K562 (cell line): ENCODE data around the gene RASIP1. TPM values are rescaled to one million over a fixed set of nuclear protein-coding genes. Genes with fewer than 3 reads are reported as not detected.

Experiments
- FOSL1 ChIP-seq: fragments of 200-800 bp; sonication (Bioruptor generic); conservative IDR thresholded peaks from 2 replicates; pipeline ENCODE4 v1.6.1; 2016; ENCODE audit warnings: missing genetic modification characterization, missing compliant biosample characterization
- GABPA ChIP-seq: fragments of 200-800 bp; sonication (Bioruptor generic); conservative IDR thresholded peaks from 2 replicates; pipeline ENCODE4 v1.6.1; 2016; ENCODE audit warnings: low read depth, missing genetic modification characterization, missing compliant biosample characterization
- GABPB2 ChIP-seq: fragments of 250-450 bp; sonication (Bioruptor Pico); conservative IDR thresholded peaks from 2 replicates; pipeline ENCODE4 v1.5.1; 2021; ENCODE audit warnings: mild to moderate bottlenecking
- GTF3C2 ChIP-seq: IDR thresholded peaks from 3 replicates; pipeline ENCODE4 v1.6.1; 2011; ENCODE audit warnings: borderline replicate concordance, mild to moderate bottlenecking, moderate library complexity; ENCODE audit not compliant: insufficient read length; ENCODE audit errors: extremely low read depth
- KAT8 ChIP-seq: fragments of 450-650 bp; IDR thresholded peaks from 2 replicates; pipeline ENCODE4 v1.6.1; 2016; ENCODE audit warnings: low read depth, mild to moderate bottlenecking
- L3MBTL2 ChIP-seq: fragments of 450-650 bp; IDR thresholded peaks from 2 replicates; pipeline ENCODE4 v1.6.1; 2016; ENCODE audit warnings: mild to moderate bottlenecking, moderate library complexity
- MAFK ChIP-seq: IDR thresholded peaks from 2 replicates; pipeline ENCODE4 v1.6.1; 2011; ENCODE audit warnings: low read length, improper control_type of control experiment
- MCM5 ChIP-seq: fragments of 450-650 bp; IDR thresholded peaks from 2 replicates; pipeline ENCODE4 v1.6.1; 2016; ENCODE audit warnings: low read depth
- MYC ChIP-seq, 2 experiments: fragments of 250-450 bp in 1 of 2; sonication (Bioruptor Pico) in 1 of 2; IDR thresholded peaks; 2 replicates each; pipeline versions ENCODE4 v1.5.1 to v1.6.1; 2012 to 2021; ENCODE audit warnings: low read depth in 2 of 2, borderline replicate concordance in 1 of 2, improper control_type of control experiment in 1 of 2, low read length in 1 of 2, mild to moderate bottlenecking in 1 of 2, moderate library complexity in 1 of 2
- NCOR1 ChIP-seq: fragments of 450-650 bp; IDR thresholded peaks from 2 replicates; pipeline ENCODE4 v1.6.1; 2016; ENCODE audit warnings: mild to moderate bottlenecking, moderate library complexity
- POLR2H ChIP-seq: IDR thresholded peaks from 2 replicates; pipeline ENCODE4 v1.6.1; 2016; ENCODE audit warnings: missing genetic modification characterization, low read depth, mild to moderate bottlenecking, control low read depth, missing compliant biosample characterization, moderate library complexity
- RNF2 ChIP-seq: sonication (generic); IDR thresholded peaks from 2 replicates; pipeline ENCODE4 v1.6.1; 2016
- SLC30A9 ChIP-seq: fragments of 250-450 bp; sonication (Bioruptor Pico); IDR thresholded peaks from 2 replicates; pipeline ENCODE4 v1.8.0; 2022; ENCODE audit warnings: mild to moderate bottlenecking, moderate library complexity
- SRSF1 ChIP-seq: fragments of 200-400 bp; formaldehyde crosslinking; IDR thresholded peaks from 2 replicates; pipeline ENCODE4 v1.6.1; 2017; ENCODE audit warnings: mild to moderate bottlenecking, low read depth, low read length, moderate library complexity
- TRIM25 ChIP-seq: fragments of 450-650 bp; IDR thresholded peaks from 2 replicates; pipeline ENCODE4 v1.7.0; 2016; ENCODE audit warnings: borderline replicate concordance
- ZNF316 ChIP-seq: fragments of 450-650 bp; IDR thresholded peaks from 2 replicates; pipeline ENCODE4 v1.6.1; 2016
- ZNF347 ChIP-seq: fragments of 450-650 bp; formaldehyde crosslinking; IDR thresholded peaks from 2 replicates; pipeline ENCODE4 v1.4.0; 2020; ENCODE audit warnings: low read depth, mild to moderate bottlenecking, moderate library complexity
- ZNF431 ChIP-seq: sonication (generic); formaldehyde crosslinking; IDR thresholded peaks from 2 replicates; pipeline ENCODE4 v1.8.0; 2022; ENCODE audit warnings: mild to moderate bottlenecking, missing genetic modification reagents
- polyA plus RNA-seq, 8 experiments: library from polyadenylated mRNA; depleted of rRNA in 4 of 8; stranded (reverse) in 5 of 8; unstranded in 3 of 8; fragments of >200 nt; fragmentation: Nextera tagmentation in 2 of 8; fragmentation: Illumina TruSeq in 1 of 8; extraction: Ambion mirVana in 2 of 8; extraction: Trizol in 1 of 8; gene quantifications; 2 replicates each; pipeline versions ENCODE4 v1.2.1 to v1.2.3, GENCODE V29; 2011 to 2014; ENCODE audit warnings: inconsistent platforms in 1 of 8, missing spikeins in 1 of 8
- total RNA-seq, 7 experiments: library from RNA; depleted of rRNA in 6 of 7; stranded (reverse); fragments of >200 nt in 6 of 7; fragmentation: Illumina TruSeq in 2 of 7; extraction: Trizol in 2 of 7; gene quantifications; 2 replicates each; pipeline versions ENCODE4 v1.2.1 to v1.2.3, GENCODE V29; 2011 to 2021; ENCODE audit warnings: low replicate concordance in 1 of 7
- TF ChIP-seq, protein P1 (sequence below): sonication (generic); formaldehyde crosslinking; IDR thresholded peaks from 2 replicates; pipeline ENCODE4 v1.8.0; 2023; ENCODE audit warnings: missing genetic modification reagents, mild to moderate bottlenecking, borderline replicate concordance

Gene RASIP1
- total and polyA plus RNA-seq, 9 of the 15 experiments (the other 6 are each of a cell fraction or from before 2014, with no cell fraction given), result 0.20 to 4.7 (median 1.5) TPM

GRCh38 chr19:48737360-48737998 lies 2.9 kb downstream of the RASIP1 start (continued):
- no peak for TF ChIP-seq GTF3C2
- TF ChIP-seq, protein P1, sequence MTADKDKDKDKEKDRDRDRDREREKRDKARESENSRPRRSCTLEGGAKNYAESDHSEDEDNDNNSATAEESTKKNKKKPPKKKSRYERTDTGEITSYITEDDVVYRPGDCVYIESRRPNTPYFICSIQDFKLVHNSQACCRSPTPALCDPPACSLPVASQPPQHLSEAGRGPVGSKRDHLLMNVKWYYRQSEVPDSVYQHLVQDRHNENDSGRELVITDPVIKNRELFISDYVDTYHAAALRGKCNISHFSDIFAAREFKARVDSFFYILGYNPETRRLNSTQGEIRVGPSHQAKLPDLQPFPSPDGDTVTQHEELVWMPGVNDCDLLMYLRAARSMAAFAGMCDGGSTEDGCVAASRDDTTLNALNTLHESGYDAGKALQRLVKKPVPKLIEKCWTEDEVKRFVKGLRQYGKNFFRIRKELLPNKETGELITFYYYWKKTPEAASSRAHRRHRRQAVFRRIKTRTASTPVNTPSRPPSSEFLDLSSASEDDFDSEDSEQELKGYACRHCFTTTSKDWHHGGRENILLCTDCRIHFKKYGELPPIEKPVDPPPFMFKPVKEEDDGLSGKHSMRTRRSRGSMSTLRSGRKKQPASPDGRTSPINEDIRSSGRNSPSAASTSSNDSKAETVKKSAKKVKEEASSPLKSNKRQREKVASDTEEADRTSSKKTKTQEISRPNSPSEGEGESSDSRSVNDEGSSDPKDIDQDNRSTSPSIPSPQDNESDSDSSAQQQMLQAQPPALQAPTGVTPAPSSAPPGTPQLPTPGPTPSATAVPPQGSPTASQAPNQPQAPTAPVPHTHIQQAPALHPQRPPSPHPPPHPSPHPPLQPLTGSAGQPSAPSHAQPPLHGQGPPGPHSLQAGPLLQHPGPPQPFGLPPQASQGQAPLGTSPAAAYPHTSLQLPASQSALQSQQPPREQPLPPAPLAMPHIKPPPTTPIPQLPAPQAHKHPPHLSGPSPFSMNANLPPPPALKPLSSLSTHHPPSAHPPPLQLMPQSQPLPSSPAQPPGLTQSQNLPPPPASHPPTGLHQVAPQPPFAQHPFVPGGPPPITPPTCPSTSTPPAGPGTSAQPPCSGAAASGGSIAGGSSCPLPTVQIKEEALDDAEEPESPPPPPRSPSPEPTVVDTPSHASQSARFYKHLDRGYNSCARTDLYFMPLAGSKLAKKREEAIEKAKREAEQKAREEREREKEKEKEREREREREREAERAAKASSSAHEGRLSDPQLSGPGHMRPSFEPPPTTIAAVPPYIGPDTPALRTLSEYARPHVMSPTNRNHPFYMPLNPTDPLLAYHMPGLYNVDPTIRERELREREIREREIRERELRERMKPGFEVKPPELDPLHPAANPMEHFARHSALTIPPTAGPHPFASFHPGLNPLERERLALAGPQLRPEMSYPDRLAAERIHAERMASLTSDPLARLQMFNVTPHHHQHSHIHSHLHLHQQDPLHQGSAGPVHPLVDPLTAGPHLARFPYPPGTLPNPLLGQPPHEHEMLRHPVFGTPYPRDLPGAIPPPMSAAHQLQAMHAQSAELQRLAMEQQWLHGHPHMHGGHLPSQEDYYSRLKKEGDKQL, result no peak
- TF ChIP-seq ZNF316, result no peak
- TF ChIP-seq MAFK, result no peak
- TF ChIP-seq RNF2, result no peak
- TF ChIP-seq GABPB2 (CRISPR knock-in tag), result no peak
- TF ChIP-seq L3MBTL2, result peak; percentile 85
- TF ChIP-seq ZNF347 (CRISPR knock-in tag), result no peak
- TF ChIP-seq GABPA (tag), result peak; percentile 70
- 0 out of 2 replicates have a peak, but pooled peaks have one; percentile 24 for TF ChIP-seq FOSL1 (tag)
- TF ChIP-seq ZNF431 (CRISPR knock-in tag), result no peak
- no peak for TF ChIP-seq SRSF1
- no peak for TF ChIP-seq KAT8
- no peak for TF ChIP-seq NCOR1
- no peak for TF ChIP-seq MYC (IDR thresholded peaks at IDR 0.05; ENCODE audit: low read depth, low read length)
- TF ChIP-seq MYC (CRISPR knock-in tag; IDR thresholded peaks at IDR 0.05; ENCODE audit: borderline replicate concordance, low read depth), result 0 out of 2 replicates have a peak, but pooled peaks have one; percentile 12
- no peak for TF ChIP-seq POLR2H (tag)
- no peak for TF ChIP-seq TRIM25
- TF ChIP-seq MCM5, result no peak
- TF ChIP-seq SLC30A9 (CRISPR knock-in tag), result no peak
